HepG2 (cell line): ENCODE measurements around the gene SLC22A23. TPM values are rescaled to one million over a fixed set of nuclear protein-coding genes. Genes with fewer than 3 reads are reported as not detected.

ENCODE experiments used
- FOXP1 ChIP-seq, 2 experiments: fragments of 450-650 bp in 1 of 2; IDR thresholded peaks; 2 replicates each; pipeline ENCODE4 v1.6.1; 2017 to 2018; ENCODE audit warnings: antibody characterized with exemption in 1 of 2
- GTF3A ChIP-seq: sonication (generic); formaldehyde crosslinking; conservative IDR thresholded peaks from 2 replicates; pipeline ENCODE4 v1.4.0; 2020; ENCODE audit warnings: mild to moderate bottlenecking, missing genetic modification reagents
- IKZF4 ChIP-seq: sonication (generic); formaldehyde crosslinking; IDR thresholded peaks from 2 replicates; pipeline ENCODE4 v1.5.1; 2020; ENCODE audit warnings: borderline replicate concordance, mild to moderate bottlenecking, low read depth, missing genetic modification reagents; ENCODE audit errors: not compliant biosample characterization
- ZKSCAN8 ChIP-seq: IDR thresholded peaks from 2 replicates; pipeline ENCODE4 v1.6.1; 2016; ENCODE audit warnings: borderline replicate concordance, missing genetic modification reagents, missing compliant biosample characterization
- ZNF121 ChIP-seq: sonication (generic); formaldehyde crosslinking; IDR thresholded peaks from 2 replicates; pipeline ENCODE4 v1.5.0; 2020; ENCODE audit warnings: mild to moderate bottlenecking, missing genetic modification reagents
- ZNF253 ChIP-seq: sonication (generic); formaldehyde crosslinking; IDR thresholded peaks from 2 replicates; pipeline ENCODE4 v1.8.0; 2022; ENCODE audit warnings: mild to moderate bottlenecking, missing genetic modification reagents, borderline replicate concordance
- ZNF382 ChIP-seq: sonication (generic); formaldehyde crosslinking; IDR thresholded peaks from 2 replicates; pipeline ENCODE4 v1.5.0; 2020; ENCODE audit warnings: missing genetic modification reagents, mild to moderate bottlenecking, borderline replicate concordance
- ZNF879 ChIP-seq: sonication (generic); formaldehyde crosslinking; IDR thresholded peaks from 2 replicates; pipeline ENCODE4 v1.8.1; 2023; ENCODE audit warnings: missing genetic modification reagents
- polyA plus RNA-seq, 8 experiments: library from polyadenylated mRNA; depleted of rRNA in 3 of 8; stranded (reverse) in 7 of 8; unstranded in 1 of 8; fragments of >200 nt; fragmentation: Illumina TruSeq in 4 of 8; extraction: Trizol in 4 of 8; gene quantifications; 2 replicates each; pipeline versions ENCODE4 v1.2.1 to v1.2.3, GENCODE V29; 2011 to 2016; ENCODE audit warnings: low read depth in 4 of 8, missing spikeins in 1 of 8, mixed read lengths in 1 of 8; ENCODE audit not compliant: insufficient read depth in 1 of 8
- total RNA-seq, 5 experiments: library from RNA; depleted of rRNA; stranded (reverse); fragments of >200 nt; fragmentation: Illumina TruSeq; extraction: Trizol; gene quantifications; 2 replicates each; pipeline ENCODE4 v1.2.3, GENCODE V29; 2016; ENCODE audit warnings: low read depth in 1 of 5
- TF ChIP-seq, protein P1 (sequence below): sonication (generic); formaldehyde crosslinking; conservative IDR thresholded peaks from 2 replicates; pipeline ENCODE4 v1.4.0; 2020; ENCODE audit warnings: mild to moderate bottlenecking, missing genetic modification reagents, moderate library complexity
- TF ChIP-seq, protein P2 (sequence below): sonication (generic); formaldehyde crosslinking; IDR thresholded peaks from 2 replicates; pipeline ENCODE4 v1.8.1; 2022; ENCODE audit warnings: low read depth, mild to moderate bottlenecking, missing genetic modification reagents
- TF ChIP-seq, protein P3 (sequence below): IDR thresholded peaks from 2 replicates; pipeline ENCODE4 v1.6.1; 2012; ENCODE audit warnings: inconsistent platforms
- TF ChIP-seq, protein P4 (sequence below): IDR thresholded peaks from 2 replicates; pipeline ENCODE4 v1.6.1; 2016; ENCODE audit warnings: missing compliant biosample characterization, missing genetic modification reagents, borderline replicate concordance
- TF ChIP-seq, protein P5 (sequence below): sonication (generic); formaldehyde crosslinking; IDR thresholded peaks from 2 replicates; pipeline ENCODE4 v1.4.0; 2020; ENCODE audit warnings: missing genetic modification reagents
- TF ChIP-seq, protein P6 (sequence below): sonication (generic); formaldehyde crosslinking; IDR thresholded peaks from 2 replicates; pipeline ENCODE4 v1.5.0; 2020; ENCODE audit warnings: mild to moderate bottlenecking, missing genetic modification reagents

SLC22A23 gene
- total and polyA plus RNA-seq, 2 of the 13 experiments (the other 11 are each of a cell fraction or from before 2014, with no cell fraction given), result 11.8 to 17.5 TPM

DNA sequence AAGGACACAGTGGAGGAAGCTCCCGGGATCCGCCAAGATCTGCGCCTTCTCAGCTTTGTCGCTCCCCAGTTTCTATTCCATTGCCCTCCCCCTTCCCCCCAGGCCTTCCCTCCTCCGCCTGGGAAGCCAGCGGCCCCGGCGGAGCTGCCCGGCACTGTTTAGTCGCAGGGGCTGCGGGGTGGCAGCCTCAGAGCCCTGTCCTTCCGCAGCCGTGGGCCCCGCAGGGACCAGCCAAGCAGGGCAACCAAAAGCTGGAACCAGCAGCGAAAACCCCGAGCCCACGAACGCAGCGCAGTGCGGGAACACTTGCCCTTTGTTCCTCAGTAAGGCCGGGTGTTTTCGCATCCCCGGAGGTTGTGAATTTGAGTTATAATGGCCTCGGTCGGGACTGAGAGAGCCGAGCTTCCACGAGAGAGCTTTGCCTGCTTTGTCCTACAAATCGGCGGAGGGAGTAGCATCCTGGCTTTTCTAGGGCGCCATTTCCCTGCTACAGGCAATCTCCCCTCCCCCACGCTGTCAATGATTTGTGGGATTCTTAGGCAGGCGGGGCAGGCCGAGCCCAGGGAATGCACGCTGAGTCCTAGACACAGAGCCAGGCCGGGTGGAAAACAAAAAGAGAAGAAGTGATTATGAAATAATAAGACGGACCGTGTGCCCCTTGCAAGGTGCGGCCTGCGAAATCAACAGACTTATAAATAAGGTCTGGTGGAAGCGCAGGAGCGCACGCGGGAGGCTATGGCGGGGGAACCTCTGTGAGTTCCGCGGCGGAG, 225.4 kb downstream of the SLC22A23 start (continued):
- TF ChIP-seq, protein P1, sequence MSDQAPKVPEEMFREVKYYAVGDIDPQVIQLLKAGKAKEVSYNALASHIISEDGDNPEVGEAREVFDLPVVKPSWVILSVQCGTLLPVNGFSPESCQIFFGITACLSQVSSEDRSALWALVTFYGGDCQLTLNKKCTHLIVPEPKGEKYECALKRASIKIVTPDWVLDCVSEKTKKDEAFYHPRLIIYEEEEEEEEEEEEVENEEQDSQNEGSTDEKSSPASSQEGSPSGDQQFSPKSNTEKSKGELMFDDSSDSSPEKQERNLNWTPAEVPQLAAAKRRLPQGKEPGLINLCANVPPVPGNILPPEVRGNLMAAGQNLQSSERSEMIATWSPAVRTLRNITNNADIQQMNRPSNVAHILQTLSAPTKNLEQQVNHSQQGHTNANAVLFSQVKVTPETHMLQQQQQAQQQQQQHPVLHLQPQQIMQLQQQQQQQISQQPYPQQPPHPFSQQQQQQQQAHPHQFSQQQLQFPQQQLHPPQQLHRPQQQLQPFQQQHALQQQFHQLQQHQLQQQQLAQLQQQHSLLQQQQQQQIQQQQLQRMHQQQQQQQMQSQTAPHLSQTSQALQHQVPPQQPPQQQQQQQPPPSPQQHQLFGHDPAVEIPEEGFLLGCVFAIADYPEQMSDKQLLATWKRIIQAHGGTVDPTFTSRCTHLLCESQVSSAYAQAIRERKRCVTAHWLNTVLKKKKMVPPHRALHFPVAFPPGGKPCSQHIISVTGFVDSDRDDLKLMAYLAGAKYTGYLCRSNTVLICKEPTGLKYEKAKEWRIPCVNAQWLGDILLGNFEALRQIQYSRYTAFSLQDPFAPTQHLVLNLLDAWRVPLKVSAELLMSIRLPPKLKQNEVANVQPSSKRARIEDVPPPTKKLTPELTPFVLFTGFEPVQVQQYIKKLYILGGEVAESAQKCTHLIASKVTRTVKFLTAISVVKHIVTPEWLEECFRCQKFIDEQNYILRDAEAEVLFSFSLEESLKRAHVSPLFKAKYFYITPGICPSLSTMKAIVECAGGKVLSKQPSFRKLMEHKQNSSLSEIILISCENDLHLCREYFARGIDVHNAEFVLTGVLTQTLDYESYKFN, result peak; percentile 70
- TF ChIP-seq, protein P2, sequence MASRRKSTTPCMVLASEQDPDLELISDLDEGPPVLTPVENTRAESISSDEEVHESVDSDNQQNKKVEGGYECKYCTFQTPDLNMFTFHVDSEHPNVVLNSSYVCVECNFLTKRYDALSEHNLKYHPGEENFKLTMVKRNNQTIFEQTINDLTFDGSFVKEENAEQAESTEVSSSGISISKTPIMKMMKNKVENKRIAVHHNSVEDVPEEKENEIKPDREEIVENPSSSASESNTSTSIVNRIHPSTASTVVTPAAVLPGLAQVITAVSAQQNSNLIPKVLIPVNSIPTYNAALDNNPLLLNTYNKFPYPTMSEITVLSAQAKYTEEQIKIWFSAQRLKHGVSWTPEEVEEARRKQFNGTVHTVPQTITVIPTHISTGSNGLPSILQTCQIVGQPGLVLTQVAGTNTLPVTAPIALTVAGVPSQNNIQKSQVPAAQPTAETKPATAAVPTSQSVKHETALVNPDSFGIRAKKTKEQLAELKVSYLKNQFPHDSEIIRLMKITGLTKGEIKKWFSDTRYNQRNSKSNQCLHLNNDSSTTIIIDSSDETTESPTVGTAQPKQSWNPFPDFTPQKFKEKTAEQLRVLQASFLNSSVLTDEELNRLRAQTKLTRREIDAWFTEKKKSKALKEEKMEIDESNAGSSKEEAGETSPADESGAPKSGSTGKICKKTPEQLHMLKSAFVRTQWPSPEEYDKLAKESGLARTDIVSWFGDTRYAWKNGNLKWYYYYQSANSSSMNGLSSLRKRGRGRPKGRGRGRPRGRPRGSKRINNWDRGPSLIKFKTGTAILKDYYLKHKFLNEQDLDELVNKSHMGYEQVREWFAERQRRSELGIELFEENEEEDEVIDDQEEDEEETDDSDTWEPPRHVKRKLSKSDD, result 0 out of 2 replicates have a peak, but pooled peaks have one; percentile 25
- TF ChIP-seq IKZF4, result no peak
- no peak for TF ChIP-seq ZNF382
- TF ChIP-seq ZNF879, result no peak
- 0 out of 2 replicates have a peak, but pooled peaks have one; percentile 58 for TF ChIP-seq ZKSCAN8
- TF ChIP-seq, protein P3, sequence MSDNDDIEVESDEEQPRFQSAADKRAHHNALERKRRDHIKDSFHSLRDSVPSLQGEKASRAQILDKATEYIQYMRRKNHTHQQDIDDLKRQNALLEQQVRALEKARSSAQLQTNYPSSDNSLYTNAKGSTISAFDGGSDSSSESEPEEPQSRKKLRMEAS, result peak; percentile 61
- no peak for TF ChIP-seq ZNF121 (CRISPR knock-in tag)
- TF ChIP-seq ZNF253, result no peak
- no peak for TF ChIP-seq FOXP1 (IDR thresholded peaks at IDR 0.05)
- peak; percentile 40; the same call in 1 of the 2 replicates for TF ChIP-seq FOXP1 (CRISPR knock-in tag; IDR thresholded peaks at IDR 0.05)
- TF ChIP-seq, protein P4, sequence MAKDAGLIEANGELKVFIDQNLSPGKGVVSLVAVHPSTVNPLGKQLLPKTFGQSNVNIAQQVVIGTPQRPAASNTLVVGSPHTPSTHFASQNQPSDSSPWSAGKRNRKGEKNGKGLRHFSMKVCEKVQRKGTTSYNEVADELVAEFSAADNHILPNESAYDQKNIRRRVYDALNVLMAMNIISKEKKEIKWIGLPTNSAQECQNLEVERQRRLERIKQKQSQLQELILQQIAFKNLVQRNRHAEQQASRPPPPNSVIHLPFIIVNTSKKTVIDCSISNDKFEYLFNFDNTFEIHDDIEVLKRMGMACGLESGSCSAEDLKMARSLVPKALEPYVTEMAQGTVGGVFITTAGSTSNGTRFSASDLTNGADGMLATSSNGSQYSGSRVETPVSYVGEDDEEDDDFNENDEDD, result 0 out of 2 replicates have a peak, but pooled peaks have one; percentile 22
- TF ChIP-seq, protein P5, sequence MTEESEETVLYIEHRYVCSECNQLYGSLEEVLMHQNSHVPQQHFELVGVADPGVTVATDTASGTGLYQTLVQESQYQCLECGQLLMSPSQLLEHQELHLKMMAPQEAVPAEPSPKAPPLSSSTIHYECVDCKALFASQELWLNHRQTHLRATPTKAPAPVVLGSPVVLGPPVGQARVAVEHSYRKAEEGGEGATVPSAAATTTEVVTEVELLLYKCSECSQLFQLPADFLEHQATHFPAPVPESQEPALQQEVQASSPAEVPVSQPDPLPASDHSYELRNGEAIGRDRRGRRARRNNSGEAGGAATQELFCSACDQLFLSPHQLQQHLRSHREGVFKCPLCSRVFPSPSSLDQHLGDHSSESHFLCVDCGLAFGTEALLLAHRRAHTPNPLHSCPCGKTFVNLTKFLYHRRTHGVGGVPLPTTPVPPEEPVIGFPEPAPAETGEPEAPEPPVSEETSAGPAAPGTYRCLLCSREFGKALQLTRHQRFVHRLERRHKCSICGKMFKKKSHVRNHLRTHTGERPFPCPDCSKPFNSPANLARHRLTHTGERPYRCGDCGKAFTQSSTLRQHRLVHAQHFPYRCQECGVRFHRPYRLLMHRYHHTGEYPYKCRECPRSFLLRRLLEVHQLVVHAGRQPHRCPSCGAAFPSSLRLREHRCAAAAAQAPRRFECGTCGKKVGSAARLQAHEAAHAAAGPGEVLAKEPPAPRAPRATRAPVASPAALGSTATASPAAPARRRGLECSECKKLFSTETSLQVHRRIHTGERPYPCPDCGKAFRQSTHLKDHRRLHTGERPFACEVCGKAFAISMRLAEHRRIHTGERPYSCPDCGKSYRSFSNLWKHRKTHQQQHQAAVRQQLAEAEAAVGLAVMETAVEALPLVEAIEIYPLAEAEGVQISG, result peak; percentile 69; the same call in 1 of the 2 replicates
- TF ChIP-seq, protein P6, sequence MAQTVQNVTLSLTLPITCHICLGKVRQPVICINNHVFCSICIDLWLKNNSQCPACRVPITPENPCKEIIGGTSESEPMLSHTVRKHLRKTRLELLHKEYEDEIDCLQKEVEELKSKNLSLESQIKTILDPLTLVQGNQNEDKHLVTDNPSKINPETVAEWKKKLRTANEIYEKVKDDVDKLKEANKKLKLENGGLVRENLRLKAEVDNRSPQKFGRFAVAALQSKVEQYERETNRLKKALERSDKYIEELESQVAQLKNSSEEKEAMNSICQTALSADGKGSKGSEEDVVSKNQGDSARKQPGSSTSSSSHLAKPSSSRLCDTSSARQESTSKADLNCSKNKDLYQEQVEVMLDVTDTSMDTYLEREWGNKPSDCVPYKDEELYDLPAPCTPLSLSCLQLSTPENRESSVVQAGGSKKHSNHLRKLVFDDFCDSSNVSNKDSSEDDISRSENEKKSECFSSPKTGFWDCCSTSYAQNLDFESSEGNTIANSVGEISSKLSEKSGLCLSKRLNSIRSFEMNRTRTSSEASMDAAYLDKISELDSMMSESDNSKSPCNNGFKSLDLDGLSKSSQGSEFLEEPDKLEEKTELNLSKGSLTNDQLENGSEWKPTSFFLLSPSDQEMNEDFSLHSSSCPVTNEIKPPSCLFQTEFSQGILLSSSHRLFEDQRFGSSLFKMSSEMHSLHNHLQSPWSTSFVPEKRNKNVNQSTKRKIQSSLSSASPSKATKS (CRISPR knock-in tag), result no peak
- TF ChIP-seq GTF3A (CRISPR knock-in tag), result no peak
